Measurements from ENCODE around the gene OR2T2.

OR2T2 gene

DNA sequence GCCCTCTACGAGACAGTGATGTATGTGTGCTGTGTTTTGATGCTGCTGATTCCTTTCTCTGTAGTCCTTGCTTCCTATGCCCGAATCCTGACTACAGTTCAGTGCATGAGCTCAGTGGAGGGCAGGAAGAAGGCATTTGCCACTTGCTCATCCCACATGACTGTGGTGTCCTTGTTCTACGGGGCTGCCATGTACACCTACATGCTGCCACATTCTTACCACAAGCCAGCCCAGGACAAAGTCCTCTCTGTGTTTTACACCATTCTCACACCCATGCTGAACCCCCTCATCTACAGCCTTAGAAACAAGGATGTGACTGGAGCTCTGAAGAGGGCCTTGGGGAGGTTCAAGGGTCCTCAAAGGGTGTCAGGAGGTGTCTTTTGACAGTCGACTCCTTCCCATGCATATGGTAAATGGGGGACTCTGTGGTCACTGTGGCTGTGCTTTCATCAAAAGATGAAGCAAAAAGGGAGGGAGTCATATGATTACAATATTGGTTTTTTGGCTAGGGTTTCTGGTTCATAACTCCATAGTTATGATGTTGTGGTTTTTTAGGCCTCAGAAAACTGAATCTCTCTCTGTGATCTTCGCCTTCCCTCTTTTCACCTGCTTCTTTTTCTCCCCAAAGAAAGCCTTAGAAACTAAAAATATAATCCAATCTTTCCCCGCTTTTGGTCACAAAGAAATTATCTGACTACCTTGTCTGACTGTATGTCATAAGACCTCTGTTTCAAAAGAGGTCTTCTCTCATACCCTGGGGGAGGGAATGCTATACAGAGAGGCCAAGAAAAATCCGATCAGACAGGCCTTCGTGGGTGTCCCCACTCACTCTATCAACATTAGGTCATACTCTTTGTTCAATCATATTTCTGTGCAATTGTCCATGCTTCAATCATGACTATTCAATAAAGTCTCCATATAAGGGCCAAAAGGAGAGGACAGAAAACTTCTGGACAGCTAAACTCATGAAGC lies 38.4 kb upstream of the OR2T2 start:
- TF ChIP-seq EZH2 (IDR thresholded peaks at IDR 0.05; ENCODE audit: borderline replicate concordance, low read length): no peak
- no peaks in the 10 kb centered on the region for H3K4me1 ChIP-seq (ENCODE audit: insufficient read depth, low read length, severe bottlenecking)
- H3K4me3 ChIP-seq (ENCODE audit: low read depth, low read length, poor library complexity, severe bottlenecking): no peak overlapping the region
- no peaks in the 10 kb centered on the region for H3K9me2 ChIP-seq (ENCODE audit: low read depth, low read length)
- no peak overlapping the region for H2AFZ ChIP-seq (ENCODE audit: low read length)
- no peaks in the 10 kb centered on the region for H3K79me2 ChIP-seq (ENCODE audit: insufficient read depth, low read length)
- no peaks in the 10 kb centered on the region for H3K36me3 ChIP-seq (ENCODE audit: insufficient read depth, low read length)
- no peaks in the 10 kb centered on the region for H4K20me1 ChIP-seq (ENCODE audit: insufficient read depth, low read length)
- H3K27ac ChIP-seq (ENCODE audit: low read depth, low read length, poor library complexity, severe bottlenecking): no peak overlapping the region
- no peaks in the 10 kb centered on the region for H3K27me3 ChIP-seq (ENCODE audit: insufficient read depth, low read length)
- H3F3A ChIP-seq (ENCODE audit: insufficient read depth, low read length): no peaks in the 10 kb centered on the region
- no peak overlapping the region for H3K9ac ChIP-seq (ENCODE audit: low read length)
- no peak overlapping the region for H3K4me2 ChIP-seq (ENCODE audit: low read length)
- no peaks in the 10 kb centered on the region for H3K9me3 ChIP-seq (ENCODE audit: low read length)

DNA sequence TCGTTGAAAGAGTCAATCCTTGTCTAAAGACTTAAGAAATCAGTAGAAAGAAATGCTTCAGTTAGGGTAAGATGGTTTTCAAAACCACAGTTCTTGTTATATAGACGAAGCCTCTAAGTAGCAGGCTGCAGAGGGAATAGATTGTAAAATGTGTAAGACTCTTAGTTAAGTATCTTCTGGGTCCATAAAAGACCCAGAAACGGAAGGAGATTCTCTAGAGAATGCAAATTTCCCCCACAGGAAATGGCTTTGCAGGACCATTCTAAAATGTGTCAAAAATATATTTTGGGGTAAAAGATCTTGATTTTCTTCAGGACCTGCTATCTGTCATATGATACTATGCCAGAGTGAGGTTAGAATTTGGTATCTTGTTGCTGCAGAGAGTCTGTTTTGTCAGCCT lies 29.2 kb upstream of the OR2T2 start:
- Histone ChIP-seq H3K4me2 (ENCODE audit: low read length) (no peak overlapping the region), H3K4me3 (ENCODE audit: low read depth, low read length, poor library complexity, severe bottlenecking) (no peak overlapping the region), H2AFZ (ENCODE audit: low read length) (no peak overlapping the region), H3K9me2 (ENCODE audit: low read depth, low read length) (no peaks in the 10 kb centered on the region), H3K27me3 (ENCODE audit: insufficient read depth, low read length) (no peaks in the 10 kb centered on the region), H3K27ac (ENCODE audit: low read depth, low read length, poor library complexity, severe bottlenecking) (no peak overlapping the region), H3F3A (ENCODE audit: insufficient read depth, low read length) (no peaks in the 10 kb centered on the region), H4K20me1 (ENCODE audit: insufficient read depth, low read length) (no peaks in the 10 kb centered on the region), H3K9ac (ENCODE audit: low read length) (no peak overlapping the region), H3K4me1 (ENCODE audit: insufficient read depth, low read length, severe bottlenecking) (no peaks in the 10 kb centered on the region), H3K79me2 (ENCODE audit: insufficient read depth, low read length) (no peaks in the 10 kb centered on the region), H3K36me3 (ENCODE audit: insufficient read depth, low read length) (no peaks in the 10 kb centered on the region), H3K9me3 (ENCODE audit: low read length) (peaks cover 3% of the 10 kb centered on the region; the same call in 1 of the 2 replicates)
- no peak for TF ChIP-seq EZH2 (IDR thresholded peaks at IDR 0.05; ENCODE audit: borderline replicate concordance, low read length)
- TF ChIP-seq, protein P1, sequence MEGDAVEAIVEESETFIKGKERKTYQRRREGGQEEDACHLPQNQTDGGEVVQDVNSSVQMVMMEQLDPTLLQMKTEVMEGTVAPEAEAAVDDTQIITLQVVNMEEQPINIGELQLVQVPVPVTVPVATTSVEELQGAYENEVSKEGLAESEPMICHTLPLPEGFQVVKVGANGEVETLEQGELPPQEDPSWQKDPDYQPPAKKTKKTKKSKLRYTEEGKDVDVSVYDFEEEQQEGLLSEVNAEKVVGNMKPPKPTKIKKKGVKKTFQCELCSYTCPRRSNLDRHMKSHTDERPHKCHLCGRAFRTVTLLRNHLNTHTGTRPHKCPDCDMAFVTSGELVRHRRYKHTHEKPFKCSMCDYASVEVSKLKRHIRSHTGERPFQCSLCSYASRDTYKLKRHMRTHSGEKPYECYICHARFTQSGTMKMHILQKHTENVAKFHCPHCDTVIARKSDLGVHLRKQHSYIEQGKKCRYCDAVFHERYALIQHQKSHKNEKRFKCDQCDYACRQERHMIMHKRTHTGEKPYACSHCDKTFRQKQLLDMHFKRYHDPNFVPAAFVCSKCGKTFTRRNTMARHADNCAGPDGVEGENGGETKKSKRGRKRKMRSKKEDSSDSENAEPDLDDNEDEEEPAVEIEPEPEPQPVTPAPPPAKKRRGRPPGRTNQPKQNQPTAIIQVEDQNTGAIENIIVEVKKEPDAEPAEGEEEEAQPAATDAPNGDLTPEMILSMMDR (IDR thresholded peaks at IDR 0.05; ENCODE audit: low read length): no peak

DNA sequence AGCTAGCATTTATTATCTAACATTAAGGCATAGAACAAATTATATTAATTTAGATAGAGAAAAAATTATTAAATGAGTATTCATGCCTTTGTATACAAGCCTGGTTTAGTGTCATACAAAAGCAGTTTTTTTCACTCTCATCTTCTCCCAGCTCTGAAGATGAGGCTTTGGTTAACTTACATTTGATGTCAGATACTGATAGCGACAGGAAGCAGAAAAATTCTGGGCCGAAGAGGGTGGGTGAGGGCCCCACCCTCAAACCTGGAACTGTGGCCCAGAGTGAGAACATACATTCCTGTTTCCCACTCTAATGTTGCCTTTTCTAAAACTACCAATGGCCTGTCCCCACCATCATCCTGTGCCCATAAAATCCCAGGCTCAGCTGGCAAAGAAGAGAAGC lies 27.6 kb upstream of the OR2T2 start:
- no peaks in the 10 kb centered on the region for H3K27me3 ChIP-seq (ENCODE audit: insufficient read depth, low read length)
- H3K4me3 ChIP-seq (ENCODE audit: low read depth, low read length, poor library complexity, severe bottlenecking): no peak overlapping the region
- no peak overlapping the region for H2AFZ ChIP-seq (ENCODE audit: low read length)
- no peaks in the 10 kb centered on the region for H3K79me2 ChIP-seq (ENCODE audit: insufficient read depth, low read length)
- H3K4me1 ChIP-seq (ENCODE audit: insufficient read depth, low read length, severe bottlenecking): no peaks in the 10 kb centered on the region
- H3K9me3 ChIP-seq (ENCODE audit: low read length): peaks cover 4% of the 10 kb centered on the region; the same call in 1 of the 2 replicates
- H3K9ac ChIP-seq (ENCODE audit: low read length): no peak overlapping the region
- H3K9me2 ChIP-seq (ENCODE audit: low read depth, low read length): no peaks in the 10 kb centered on the region
- H3K4me2 ChIP-seq (ENCODE audit: low read length): no peak overlapping the region
- no peaks in the 10 kb centered on the region for H3K36me3 ChIP-seq (ENCODE audit: insufficient read depth, low read length)
- no peaks in the 10 kb centered on the region for H4K20me1 ChIP-seq (ENCODE audit: insufficient read depth, low read length)
- no peak for TF ChIP-seq EZH2 (IDR thresholded peaks at IDR 0.05; ENCODE audit: borderline replicate concordance, low read length)
- TF ChIP-seq, protein P1 (IDR thresholded peaks at IDR 0.05; ENCODE audit: low read length): no peak
- no peaks in the 10 kb centered on the region for H3F3A ChIP-seq (ENCODE audit: insufficient read depth, low read length)
- H3K27ac ChIP-seq (ENCODE audit: low read depth, low read length, poor library complexity, severe bottlenecking): no peak overlapping the region
